Glomerular endothelial cell (primary cell): ENCODE measurements around the gene DISC1. TPM values are rescaled to one million over a fixed set of nuclear protein-coding genes. Genes with fewer than 3 reads are reported as not detected.
"Not testable (repeated sequence)": the region's sequence is repeated elsewhere in the genome, so short reads cannot be mapped to it uniquely, and the experiment has no call there.

Experiments used
- DNase-seq: peaks from one replicate; pipeline ENCODE4 v3.0.0-alpha.2; 2011; ENCODE audit warnings: low read depth, low spot score; ENCODE audit errors: extremely low read depth
- total RNA-seq: library from RNA; depleted of rRNA; stranded (reverse); fragments of >200 nt; gene quantifications from 2 replicates; pipeline ENCODE4 v1.2.3, GENCODE V29; 2015

DISC1 gene
- total RNA-seq, 1 donor from 2014 or later: 36.7 TPM

- no peak for DNase-seq
Measured at GRCh38 chr1:231666937-231667608, 40.5 kb downstream of the DISC1 start.

- DNase-seq: no peak
Measured at GRCh38 chr1:231667896-231668506, 41.4 kb downstream of the DISC1 start.

GRCh38 chr1:231668826-231669225 lies 42.2 kb downstream of the DISC1 start:
- no peak for DNase-seq

- DNase-seq: not testable (repeated sequence)
Measured at GRCh38 chr1:231669864-231670621, 43.5 kb downstream of the DISC1 start.

GRCh38 chr1:231670755-231671154 lies 44.2 kb downstream of the DISC1 start:
- DNase-seq: no peak

- no peak for DNase-seq
Measured at GRCh38 chr1:231674575-231674974, 48.0 kb downstream of the DISC1 start.

GRCh38 chr1:231676487-231676886 lies 49.9 kb downstream of the DISC1 start:
- DNase-seq: no peak

GRCh38 chr1:231677442-231677841 lies 50.9 kb downstream of the DISC1 start:
- DNase-seq: no peak

- DNase-seq: no peak
Measured at GRCh38 chr1:231678011-231678432, 51.4 kb downstream of the DISC1 start.

GRCh38 chr1:231679109-231679508 lies 52.5 kb downstream of the DISC1 start:
- DNase-seq: no peak

GRCh38 chr1:231681006-231681405 lies 54.4 kb downstream of the DISC1 start:
- DNase-seq: no peak

- no peak for DNase-seq
Measured at GRCh38 chr1:231682779-231683178, 56.2 kb downstream of the DISC1 start.

- DNase-seq: no peak
Measured at GRCh38 chr1:231683439-231684165, 57.0 kb downstream of the DISC1 start.

- DNase-seq: no peak
Measured at GRCh38 chr1:231684356-231685244, 58.0 kb downstream of the DISC1 start.

GRCh38 chr1:231686384-231686783 lies 59.8 kb downstream of the DISC1 start:
- no peak for DNase-seq

- no peak for DNase-seq
Measured at GRCh38 chr1:231688989-231689388, 62.4 kb downstream of the DISC1 start.

GRCh38 chr1:231690059-231690458 lies 63.5 kb downstream of the DISC1 start:
- no peak for DNase-seq

GRCh38 chr1:231691618-231692259 lies 65.1 kb downstream of the DISC1 start:
- no peak for DNase-seq

- DNase-seq: no peak
Measured at GRCh38 chr1:231693361-231694074, 66.9 kb downstream of the DISC1 start.
